ENCODE results near the gene XIRP2.

GRCh38 chr2:166996465-166996864, 108.2 kb downstream of the XIRP2 start:
- no peak for TF ChIP-seq POLR2AphosphoS5 (IDR thresholded peaks at IDR 0.05)
- TF ChIP-seq CTCF (IDR thresholded peaks at IDR 0.05), result no peak
- TF ChIP-seq POLR2A (IDR thresholded peaks at IDR 0.05), result no peak

Measured in prostate gland (tissue), 2 donors.